Colonic mucosa (tissue), 4 donors: ENCODE results near the gene ANGPTL7. TPM values are rescaled to one million over a fixed set of nuclear protein-coding genes. Genes with fewer than 3 reads are reported as not detected.
"Not testable (repeated sequence)": the region's sequence is repeated elsewhere in the genome, so short reads cannot be mapped to it uniquely, and the experiment has no call there.

Experiments
- DNase-seq: peaks from one replicate; pipeline ENCODE4 v3.0.0-alpha.2; 2020
- H3K27ac ChIP-seq: fragments of 200-600 bp; one replicate; pipeline ENCODE4 v1.8.0; 2021
- H3K27me3 ChIP-seq: fragments of 200-600 bp; one replicate; pipeline ENCODE4 v1.8.0; 2021
- H3K36me3 ChIP-seq: fragments of 200-600 bp; one replicate; pipeline ENCODE4 v1.8.0; 2021
- H3K4me1 ChIP-seq: fragments of 200-600 bp; one replicate; pipeline ENCODE4 v1.8.0; 2021; ENCODE audit warnings: mild to moderate bottlenecking
- H3K4me3 ChIP-seq: fragments of 200-600 bp; one replicate; pipeline ENCODE4 v1.8.0; 2021
- H3K9ac ChIP-seq, 2 donors: one replicate each; pipeline ENCODE4 v1.7.0; 2013; ENCODE audit warnings: control low read depth in 2 of 2, low read depth in 2 of 2, low read length in 2 of 2
- H3K9me3 ChIP-seq: fragments of 200-600 bp; one replicate; pipeline ENCODE4 v1.8.0; 2021
- intact Hi-C: fragments of 100-400 bp; cut with DNase I; formaldehyde crosslinking; loops from one replicate; pipeline ENCODE4 v1.14.1; 2022
- total RNA-seq, 2 donors: library from RNA; stranded (reverse); fragmentation: NEBNext Ultra II Directional in 1 of 2; extraction: Animal tissue kit (Norgen Biotek cat#: 25700) in 1 of 2; gene quantifications; one replicate each; pipeline ENCODE4 v1.2.1, GENCODE V29; 2021
- TF ChIP-seq, protein P1 (sequence below): fragments of 200-600 bp; IDR thresholded peaks from one replicate; pipeline ENCODE4 v1.8.0; 2022; ENCODE audit warnings: antibody characterized with exemption, mild to moderate bottlenecking
- donor health status: healthy.
- donor health status: DM: no; HTN: no; CAD: no.
- donor health status: DM: no; HTN: no; CAD: no.

ANGPTL7 gene
- total RNA-seq, 2 donors from 2014 or later, result 1.0 TPM; not detected in 1

GRCh38 chr1:11179125-11179524 lies 10.0 kb upstream of the ANGPTL7 start:
- Histone ChIP-seq H3K4me1 (no peaks in the 10 kb centered on the region), H3K4me3 (no peak overlapping the region), H3K9me3 (no peaks in the 10 kb centered on the region), H3K27ac (no peak overlapping the region), H3K36me3 (no peaks in the 10 kb centered on the region), H3K9ac (no peak overlapping the region), H3K27me3 (no peaks in the 10 kb centered on the region)
- TF ChIP-seq, protein P1, sequence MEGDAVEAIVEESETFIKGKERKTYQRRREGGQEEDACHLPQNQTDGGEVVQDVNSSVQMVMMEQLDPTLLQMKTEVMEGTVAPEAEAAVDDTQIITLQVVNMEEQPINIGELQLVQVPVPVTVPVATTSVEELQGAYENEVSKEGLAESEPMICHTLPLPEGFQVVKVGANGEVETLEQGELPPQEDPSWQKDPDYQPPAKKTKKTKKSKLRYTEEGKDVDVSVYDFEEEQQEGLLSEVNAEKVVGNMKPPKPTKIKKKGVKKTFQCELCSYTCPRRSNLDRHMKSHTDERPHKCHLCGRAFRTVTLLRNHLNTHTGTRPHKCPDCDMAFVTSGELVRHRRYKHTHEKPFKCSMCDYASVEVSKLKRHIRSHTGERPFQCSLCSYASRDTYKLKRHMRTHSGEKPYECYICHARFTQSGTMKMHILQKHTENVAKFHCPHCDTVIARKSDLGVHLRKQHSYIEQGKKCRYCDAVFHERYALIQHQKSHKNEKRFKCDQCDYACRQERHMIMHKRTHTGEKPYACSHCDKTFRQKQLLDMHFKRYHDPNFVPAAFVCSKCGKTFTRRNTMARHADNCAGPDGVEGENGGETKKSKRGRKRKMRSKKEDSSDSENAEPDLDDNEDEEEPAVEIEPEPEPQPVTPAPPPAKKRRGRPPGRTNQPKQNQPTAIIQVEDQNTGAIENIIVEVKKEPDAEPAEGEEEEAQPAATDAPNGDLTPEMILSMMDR, result no peak
- intact Hi-C loops, result no loop called here
- no peak for DNase-seq

- H3K36me3 ChIP-seq, H3K4me1 ChIP-seq, DNase-seq, H3K27ac ChIP-seq, H3K27me3 ChIP-seq, H3K9me3 ChIP-seq, H3K4me3 ChIP-seq, H3K9ac ChIP-seq, intact Hi-C loops: not testable (repeated sequence)
These were observed 9.4 kb upstream of the ANGPTL7 start for GRCh38 chr1:11179749-11180148.

- H3K27me3 ChIP-seq, result no peaks in the 10 kb centered on the region
- no peak for DNase-seq
- no peak overlapping the region for H3K9ac ChIP-seq
- no peak overlapping the region for H3K27ac ChIP-seq
- no peak overlapping the region for H3K4me3 ChIP-seq
- TF ChIP-seq, protein P1, result no peak
- H3K9me3 ChIP-seq, result no peaks in the 10 kb centered on the region
- H3K4me1 ChIP-seq, result no peaks in the 10 kb centered on the region
- H3K36me3 ChIP-seq, result no peaks in the 10 kb centered on the region
- intact Hi-C loops, result no loop called here
These were observed 8.8 kb upstream of the ANGPTL7 start for GRCh38 chr1:11180342-11180744.

- TF ChIP-seq, protein P1, result no peak
- no peak overlapping the region for H3K27ac ChIP-seq
- H3K36me3 ChIP-seq, result no peaks in the 10 kb centered on the region
- no peaks in the 10 kb centered on the region for H3K9me3 ChIP-seq
- H3K9ac ChIP-seq, result no peak overlapping the region
- no peaks in the 10 kb centered on the region for H3K27me3 ChIP-seq
- H3K4me1 ChIP-seq, result no peaks in the 10 kb centered on the region
- no peak overlapping the region for H3K4me3 ChIP-seq
- intact Hi-C loops, result no loop called here
- no peak for DNase-seq
These were observed 6.3 kb upstream of the ANGPTL7 start for GRCh38 chr1:11182884-11183283.

- no peak overlapping the region for H3K4me3 ChIP-seq
- DNase-seq, result no peak
- TF ChIP-seq, protein P1, result no peak
- H3K27me3 ChIP-seq, result no peaks in the 10 kb centered on the region
- H3K9ac ChIP-seq, result no peak overlapping the region
- intact Hi-C loops, result no loop called here
- H3K27ac ChIP-seq, result no peak overlapping the region
- H3K9me3 ChIP-seq, result no peaks in the 10 kb centered on the region
- no peaks in the 10 kb centered on the region for H3K36me3 ChIP-seq
- no peaks in the 10 kb centered on the region for H3K4me1 ChIP-seq
These were observed 4.2 kb upstream of the ANGPTL7 start for GRCh38 chr1:11184973-11185372.

DNA sequence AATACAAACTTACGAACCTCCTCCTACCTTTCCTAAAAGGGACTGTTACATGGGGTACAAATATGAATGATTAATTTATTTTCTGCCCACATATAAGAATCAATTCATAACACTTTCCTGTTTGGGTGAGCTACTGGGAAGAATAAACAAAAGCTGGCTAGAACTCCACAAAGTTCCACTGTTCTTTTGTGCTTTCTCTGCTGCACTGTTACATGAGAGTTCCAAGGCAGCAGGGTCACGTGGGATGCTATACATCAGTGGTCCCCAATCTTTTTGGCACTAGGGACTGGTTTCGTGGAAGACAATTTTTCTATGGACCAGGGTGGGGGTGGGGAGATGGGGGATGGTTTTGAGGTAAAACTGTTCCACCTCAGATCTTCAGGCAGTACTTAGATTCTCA lies 2.2 kb upstream of the ANGPTL7 start:
- Histone ChIP-seq H3K9ac (no peak overlapping the region), H3K27me3 (no peaks in the 10 kb centered on the region), H3K9me3 (no peaks in the 10 kb centered on the region), H3K4me1 (no peaks in the 10 kb centered on the region), H3K36me3 (no peaks in the 10 kb centered on the region), H3K4me3 (no peak overlapping the region), H3K27ac (no peak overlapping the region)
- TF ChIP-seq, protein P1, result no peak
- DNase-seq, result no peak
- intact Hi-C loops, result no loop called here
